CD4-positive, CD25-positive, alpha-beta regulatory T cell (primary cell): ENCODE measurements around the gene AURKA. TPM values are rescaled to one million over a fixed set of nuclear protein-coding genes. Genes with fewer than 3 reads are reported as not detected.

Source experiments
- ATAC-seq, 2 donors: fragments of 150-1000 bp; cut with Tn5 transposase; one replicate each; pipeline ENCODE4 v1.10.0; 2021; ENCODE audit warnings: low read depth in 2 of 2, moderate number of reproducible peaks in 2 of 2, moderate library complexity in 1 of 2
- DNase-seq, 3 donors: peaks; one replicate each; pipeline versions ENCODE4 v3.0.0 to v3.0.0-alpha.2; 2012 to 2022; ENCODE audit warnings: mixed read lengths in 1 of 3
- H3K27ac ChIP-seq: one replicate; pipeline ENCODE4 v1.7.0; 2013; ENCODE audit warnings: mild to moderate bottlenecking, low read length; ENCODE audit not compliant: insufficient read depth, poor library complexity, severe bottlenecking
- H3K27me3 ChIP-seq: one replicate; pipeline ENCODE4 v1.7.0; 2013; ENCODE audit warnings: low read length; ENCODE audit not compliant: control insufficient read depth, insufficient read depth
- H3K36me3 ChIP-seq: one replicate; pipeline ENCODE4 v1.7.0; 2013; ENCODE audit warnings: mild to moderate bottlenecking, low read length, moderate library complexity; ENCODE audit not compliant: control insufficient read depth, insufficient read depth
- H3K4me1 ChIP-seq: 2 replicates; pipeline ENCODE4 v1.7.0; 2013; ENCODE audit warnings: mild to moderate bottlenecking, low read length; ENCODE audit not compliant: insufficient read depth, control insufficient read depth, poor library complexity, severe bottlenecking
- H3K4me3 ChIP-seq: one replicate; pipeline ENCODE4 v1.7.0; 2013; ENCODE audit warnings: low read depth, mild to moderate bottlenecking, low read length, moderate library complexity
- H3K9me3 ChIP-seq, 2 experiments: 1 replicate in 1 of 2; 2 replicates in 1 of 2; pipeline ENCODE4 v1.7.0; 2013; ENCODE audit warnings: low read length in 2 of 2, mild to moderate bottlenecking in 1 of 2, moderate library complexity in 1 of 2; ENCODE audit not compliant: control insufficient read depth in 2 of 2
- H3K27ac Mint-ChIP-seq, 3 donors: one replicate each; pipeline ENCODE4 v1.8.0; 2020 to 2022; ENCODE audit warnings: mild to moderate bottlenecking in 3 of 3, mixed read lengths in 3 of 3, moderate library complexity in 2 of 3
- H3K27me3 Mint-ChIP-seq: one replicate; pipeline ENCODE4 v1.8.0; 2022; ENCODE audit warnings: mild to moderate bottlenecking, mixed read lengths
- H3K36me3 Mint-ChIP-seq: one replicate; pipeline ENCODE4 v1.8.0; 2020; ENCODE audit warnings: mixed read lengths
- H3K4me1 Mint-ChIP-seq, 4 donors: one replicate each; pipeline ENCODE4 v1.8.0; 2020 to 2022; ENCODE audit warnings: mixed read lengths in 4 of 4, mild to moderate bottlenecking in 1 of 4
- H3K4me3 Mint-ChIP-seq, 4 donors: one replicate each; pipeline ENCODE4 v1.8.0; 2020 to 2022; ENCODE audit warnings: mild to moderate bottlenecking in 4 of 4, mixed read lengths in 4 of 4, moderate library complexity in 3 of 4
- H3K9me3 Mint-ChIP-seq, 7 donors: one replicate each; pipeline ENCODE4 v1.8.0; 2020 to 2022; ENCODE audit warnings: mixed read lengths in 7 of 7, mild to moderate bottlenecking in 3 of 7, moderate library complexity in 2 of 7
- polyA plus RNA-seq, 4 donors: library from polyadenylated mRNA; unstranded; fragments of 300-500 nt; fragmentation: Illumina TruSeq; gene quantifications; one replicate each; pipeline ENCODE4 v1.2.3, GENCODE V29; 2021
- total RNA-seq: library from RNA; stranded (reverse); gene quantifications from one replicate; pipeline ENCODE4 v1.2.3, GENCODE V29; 2022

Gene AURKA
- total and polyA plus RNA-seq, 5 donors from 2014 or later = 2.1 to 4.2 (median 3.6) TPM

DNA sequence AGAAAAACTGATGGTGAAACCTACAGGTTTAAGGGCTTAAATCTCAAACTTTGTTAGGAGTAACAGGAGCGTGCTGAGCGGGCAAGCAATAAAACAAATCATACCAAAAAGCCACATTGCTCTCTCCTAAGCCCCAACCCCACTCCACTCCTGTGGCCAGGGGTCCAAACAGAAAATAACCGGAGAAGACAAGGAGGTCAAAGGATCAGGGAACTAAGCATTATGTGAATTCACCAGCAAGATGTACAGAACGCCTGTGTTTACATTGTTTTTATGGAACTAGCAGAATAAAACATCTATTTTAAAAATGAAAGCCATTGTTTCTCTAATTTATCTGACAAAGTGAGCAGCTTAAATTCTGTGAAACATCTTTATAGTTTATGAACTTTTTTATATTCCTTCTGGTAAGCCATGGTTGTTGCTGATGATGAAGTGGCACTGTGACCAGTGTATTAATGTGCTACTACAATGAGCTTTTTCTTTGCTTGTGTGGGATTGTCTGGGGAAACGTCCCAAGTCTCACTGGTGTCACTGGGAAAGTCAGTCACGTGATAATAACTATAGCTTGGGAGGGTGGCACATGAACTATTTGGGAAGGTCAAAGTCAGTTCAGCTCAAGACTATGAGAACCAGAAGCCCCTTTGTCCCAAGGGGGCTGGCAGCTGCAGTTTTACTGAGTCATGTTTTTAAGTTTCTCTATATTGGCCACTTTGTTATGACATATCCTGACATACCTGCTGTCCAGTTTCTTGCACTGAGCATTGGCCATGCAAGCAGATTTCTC lies 23.5 kb downstream of the AURKA start:
- Mint-ChIP-seq H3K9me3 (no peaks in the 10 kb centered on the region), H3K4me3 (no peak overlapping the region), H3K36me3 (peaks cover 39% of the 10 kb centered on the region), H3K27ac (peak overlapping the region in 1 of 3 donors; percentile 31), H3K4me1 (peaks cover 6 to 12% (median 8%) of the 10 kb centered on the region in 4 donors), H3K27me3 (no peaks in the 10 kb centered on the region)
- H3K4me1 ChIP-seq = peaks cover 9% of the 10 kb centered on the region
- H3K9me3 ChIP-seq = no peaks in the 10 kb centered on the region
- no peak overlapping the region for H3K4me3 ChIP-seq
- peaks cover 23% of the 10 kb centered on the region for H3K36me3 ChIP-seq
- no peaks in the 10 kb centered on the region for H3K27me3 ChIP-seq
- no peak overlapping the region for H3K27ac ChIP-seq
- no peak for ATAC-seq
- DNase-seq = no peak

DNA sequence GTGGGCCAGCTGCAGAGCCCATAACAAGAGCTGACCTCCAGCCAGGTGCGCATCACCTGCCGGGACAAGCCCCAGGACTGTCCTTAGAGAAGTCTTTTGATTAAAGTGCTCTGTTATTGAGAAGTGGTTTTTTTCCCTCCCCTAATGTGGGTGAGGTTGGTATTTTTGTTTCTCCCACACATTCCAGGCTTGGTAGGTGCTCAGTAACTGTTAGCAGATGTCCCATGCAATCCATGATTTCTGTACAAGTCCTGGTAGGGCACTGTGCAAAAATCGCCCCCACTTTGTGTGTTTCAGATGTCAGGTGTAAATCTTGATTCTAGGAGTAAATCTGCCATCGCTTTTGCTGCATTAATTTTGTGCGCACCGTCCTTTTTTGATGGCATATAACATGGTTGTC lies 28.5 kb downstream of the AURKA start:
- Histone ChIP-seq H3K36me3 (peaks cover 21% of the 10 kb centered on the region), H3K27me3 (no peaks in the 10 kb centered on the region), H3K4me1 (peaks cover 9% of the 10 kb centered on the region), H3K9me3 (no peaks in the 10 kb centered on the region), H3K4me3 (no peak overlapping the region), H3K27ac (no peak overlapping the region)
- peaks cover 27% of the 10 kb centered on the region for H3K36me3 Mint-ChIP-seq
- H3K27me3 Mint-ChIP-seq = no peaks in the 10 kb centered on the region
- H3K9me3 Mint-ChIP-seq = no peaks in the 10 kb centered on the region
- no peak for ATAC-seq
- no peak overlapping the region for H3K4me3 Mint-ChIP-seq
- no peak for DNase-seq
- H3K4me1 Mint-ChIP-seq = peaks cover 5 to 26% (median 19%) of the 10 kb centered on the region in 4 donors
- no peak overlapping the region for H3K27ac Mint-ChIP-seq

DNA sequence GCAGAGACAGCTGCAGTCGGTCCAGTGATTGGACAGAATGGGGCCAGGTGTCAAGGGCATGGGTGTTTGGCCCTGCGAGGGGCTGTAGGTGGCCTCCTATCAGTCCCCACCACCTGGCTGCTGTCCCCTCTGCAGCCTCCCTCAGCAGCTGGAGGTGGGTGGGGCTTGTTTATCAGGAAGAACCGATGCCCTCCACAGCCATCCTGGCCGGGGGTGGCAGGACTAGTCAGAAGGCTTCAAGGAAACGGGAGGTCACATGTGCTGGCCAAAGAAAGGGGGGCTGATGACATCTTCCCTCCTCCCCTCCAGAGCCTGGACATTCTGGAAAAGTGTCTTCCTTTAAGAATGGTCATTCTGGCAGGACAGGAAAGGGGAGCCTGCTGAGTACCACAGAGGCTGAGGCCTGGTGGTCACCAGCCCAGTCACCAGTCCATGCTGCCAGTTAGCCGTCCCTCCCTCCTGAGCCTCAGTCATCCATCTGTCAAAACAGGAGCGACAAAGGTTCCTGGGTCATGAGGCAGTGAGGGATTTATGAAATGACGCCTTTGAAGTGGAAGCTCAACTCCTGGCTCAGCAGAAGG lies 29.1 kb downstream of the AURKA start:
- no peak for DNase-seq
- H3K27ac Mint-ChIP-seq = no peak overlapping the region
- H3K27ac ChIP-seq = no peak overlapping the region

DNA sequence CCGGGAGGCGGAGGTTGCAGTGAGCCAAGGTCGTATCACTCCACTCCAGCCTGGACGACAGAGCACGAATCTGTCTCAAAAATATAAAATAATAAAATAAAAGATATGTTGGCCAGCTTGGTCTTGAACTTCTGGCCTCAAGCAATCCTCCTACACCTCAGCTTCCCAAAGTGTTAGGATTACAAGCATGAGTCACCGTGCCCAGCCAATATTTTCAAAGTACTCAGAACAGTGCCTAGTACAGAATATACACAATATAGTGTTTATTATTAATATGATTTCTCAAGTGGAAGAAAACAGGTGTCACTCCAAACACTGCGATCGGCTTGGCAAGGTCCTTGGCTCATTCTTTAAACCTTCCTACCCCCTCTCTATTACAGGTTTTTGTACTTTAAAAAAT lies 30.1 kb downstream of the AURKA start:
- H3K27me3 Mint-ChIP-seq = no peaks in the 10 kb centered on the region
- H3K4me3 ChIP-seq = no peak overlapping the region
- no peak overlapping the region for H3K27ac ChIP-seq
- peak overlapping the region in 1 of 4 donors; percentile 15 for H3K4me3 Mint-ChIP-seq
- H3K4me1 ChIP-seq = peaks cover 9% of the 10 kb centered on the region
- ATAC-seq = no peak
- H3K36me3 Mint-ChIP-seq = peaks cover 16% of the 10 kb centered on the region
- no peak for DNase-seq
- no peaks in the 10 kb centered on the region for H3K9me3 ChIP-seq
- no peaks in the 10 kb centered on the region for H3K9me3 Mint-ChIP-seq
- peaks cover 18% of the 10 kb centered on the region for H3K36me3 ChIP-seq
- peaks cover 5 to 32% (median 22%) of the 10 kb centered on the region in 4 donors for H3K4me1 Mint-ChIP-seq
- no peaks in the 10 kb centered on the region for H3K27me3 ChIP-seq
- H3K27ac Mint-ChIP-seq = no peak overlapping the region

More for the DNA sequence above, 29.1 kb downstream of the AURKA start:
- no peak overlapping the region for H3K4me3 ChIP-seq
- H3K4me1 ChIP-seq = peaks cover 9% of the 10 kb centered on the region
- H3K36me3 Mint-ChIP-seq = peaks cover 23% of the 10 kb centered on the region
- H3K9me3 ChIP-seq = no peaks in the 10 kb centered on the region
- H3K27me3 Mint-ChIP-seq = no peaks in the 10 kb centered on the region
- peaks cover 21% of the 10 kb centered on the region for H3K36me3 ChIP-seq
- H3K4me1 Mint-ChIP-seq = peaks cover 5 to 29% (median 22%) of the 10 kb centered on the region in 4 donors
- H3K4me3 Mint-ChIP-seq = peak overlapping the region in 1 of 4 donors; percentile 54
- no peaks in the 10 kb centered on the region for H3K27me3 ChIP-seq
- no peaks in the 10 kb centered on the region for H3K9me3 Mint-ChIP-seq
- no peak for ATAC-seq

DNA sequence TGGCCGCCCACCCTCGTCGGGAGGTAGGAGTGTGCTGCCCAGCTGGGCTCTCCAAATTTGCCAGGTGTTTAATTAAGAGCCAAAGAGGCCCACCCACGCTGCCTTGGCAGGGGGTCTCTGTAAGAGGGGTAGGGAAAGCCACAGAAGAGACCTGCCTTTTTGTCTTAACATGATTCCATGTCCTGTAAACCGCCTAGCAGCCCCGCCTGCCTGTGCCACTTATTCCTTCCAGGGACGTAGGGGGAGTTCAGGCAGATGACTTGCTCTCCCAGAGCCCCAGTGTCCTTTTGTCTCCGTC lies 31.2 kb downstream of the AURKA start:
- H3K4me3 Mint-ChIP-seq = peak overlapping the region; percentile 49 to 89 (median 75)
- peaks cover 8% of the 10 kb centered on the region for H3K36me3 Mint-ChIP-seq
- peaks cover 5 to 32% (median 22%) of the 10 kb centered on the region in 4 donors for H3K4me1 Mint-ChIP-seq
- Histone ChIP-seq H3K27me3 (no peaks in the 10 kb centered on the region), H3K4me1 (peaks cover 9% of the 10 kb centered on the region), H3K4me3 (no peak overlapping the region), H3K27ac (no peak overlapping the region), H3K9me3 (no peaks in the 10 kb centered on the region), H3K36me3 (peaks cover 8% of the 10 kb centered on the region)
- ATAC-seq (no peak), DNase-seq (no peak)
- no peaks in the 10 kb centered on the region for H3K9me3 Mint-ChIP-seq
- no peaks in the 10 kb centered on the region for H3K27me3 Mint-ChIP-seq
- H3K27ac Mint-ChIP-seq = no peak overlapping the region

DNA sequence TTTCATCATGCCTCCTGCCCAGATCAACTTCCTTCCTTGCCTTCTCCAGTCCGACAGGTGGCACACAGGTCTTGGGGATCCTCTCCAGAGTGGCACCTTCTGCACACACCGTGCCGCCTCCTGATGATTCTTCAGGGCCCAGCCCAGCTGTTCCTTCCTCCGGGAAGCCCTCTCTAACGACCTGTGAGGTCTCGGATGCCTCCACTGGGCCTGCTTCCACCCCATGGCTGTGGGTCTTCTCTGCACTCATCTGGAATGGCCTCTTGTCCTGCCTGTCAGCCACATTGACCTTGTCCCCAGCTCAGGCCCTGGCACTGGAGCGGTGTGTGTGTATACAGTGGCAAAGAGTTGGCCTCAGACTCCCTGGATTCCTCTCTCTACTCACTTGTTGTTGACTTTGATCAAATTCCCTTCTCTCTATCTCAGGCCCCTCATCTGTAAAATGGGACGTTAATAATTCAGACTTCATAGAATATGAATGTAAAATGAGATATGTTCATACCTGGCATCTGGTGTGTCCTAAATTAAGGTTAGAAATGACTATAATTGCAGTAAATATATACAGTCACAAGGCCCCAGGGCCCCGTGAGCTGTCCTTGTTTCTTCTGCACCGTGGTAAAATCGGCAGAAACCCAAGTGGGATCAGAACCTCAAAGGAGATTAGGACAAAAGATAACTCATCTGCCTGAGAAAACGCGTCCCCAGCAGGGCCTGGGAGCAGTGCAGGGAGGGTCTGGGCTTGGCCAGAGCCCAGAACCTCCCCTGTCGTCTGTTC lies 31.7 kb downstream of the AURKA start:
- Mint-ChIP-seq H3K4me3 (peak overlapping the region; percentile 77 to 91 (median 89)), H3K36me3 (peaks cover 5% of the 10 kb centered on the region), H3K27ac (peak overlapping the region; percentile 62 to 86 (median 84)), H3K4me1 (peaks cover 5 to 32% (median 22%) of the 10 kb centered on the region in 4 donors), H3K9me3 (no peaks in the 10 kb centered on the region), H3K27me3 (no peaks in the 10 kb centered on the region)
- peaks cover 9% of the 10 kb centered on the region for H3K4me1 ChIP-seq
- no peaks in the 10 kb centered on the region for H3K27me3 ChIP-seq
- peak overlapping the region; percentile 76 for H3K4me3 ChIP-seq
- DNase-seq (no peak), ATAC-seq (no peak)
- no peaks in the 10 kb centered on the region for H3K9me3 ChIP-seq
- H3K36me3 ChIP-seq = peaks cover 3% of the 10 kb centered on the region
- H3K27ac ChIP-seq = no peak overlapping the region

DNA sequence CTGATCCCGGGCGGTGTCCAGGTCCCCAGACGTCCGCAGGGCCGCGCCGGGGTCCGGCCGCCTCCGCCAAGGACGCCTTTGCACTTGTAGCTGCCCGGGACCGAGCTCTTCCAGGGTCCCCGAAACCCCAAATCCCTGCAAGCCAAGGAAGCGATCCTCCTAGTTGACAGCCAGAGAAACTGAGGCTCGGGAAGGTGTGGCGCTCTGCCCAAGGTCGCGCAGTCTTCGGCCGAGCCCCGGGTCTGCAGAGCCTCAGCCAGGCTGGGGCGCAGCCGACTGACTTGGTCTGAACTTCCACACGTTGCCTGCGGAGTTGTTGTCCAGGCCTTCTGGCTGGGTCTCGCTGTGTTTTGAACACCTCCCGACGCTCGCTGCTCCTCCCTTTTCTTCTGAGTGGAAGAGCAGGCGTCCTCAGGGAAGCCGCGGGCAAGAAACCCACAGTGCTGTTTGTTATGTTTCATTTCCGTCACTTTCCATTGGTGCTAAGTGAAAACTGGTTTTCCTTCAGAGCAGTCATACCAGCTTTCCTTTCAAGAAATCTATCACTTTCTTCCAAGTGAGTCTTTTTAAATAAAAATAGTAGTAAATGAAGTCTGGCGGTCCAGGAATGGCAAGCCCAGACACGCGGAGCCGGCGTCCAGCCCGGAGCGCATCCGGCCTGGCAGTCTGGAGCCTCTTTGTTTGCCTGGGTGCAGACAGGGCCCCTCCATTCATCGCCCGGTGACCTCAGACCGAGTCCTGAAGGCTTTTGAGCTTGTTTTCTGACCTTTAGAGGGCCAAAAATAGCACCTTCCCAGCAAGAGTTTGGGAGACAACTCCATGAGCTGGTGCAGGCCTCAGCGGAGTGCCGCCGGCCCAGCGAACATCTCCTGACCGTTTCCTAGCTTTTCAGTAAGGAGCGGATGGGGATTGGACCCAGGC lies 32.5 kb downstream of the AURKA start:
- no peaks in the 10 kb centered on the region for H3K9me3 Mint-ChIP-seq
- Histone ChIP-seq H3K27me3 (no peaks in the 10 kb centered on the region), H3K27ac (no peak overlapping the region), H3K9me3 (no peaks in the 10 kb centered on the region), H3K4me1 (peaks cover 9% of the 10 kb centered on the region), H3K36me3 (no peaks in the 10 kb centered on the region), H3K4me3 (peak overlapping the region; percentile 76)
- no peaks in the 10 kb centered on the region for H3K27me3 Mint-ChIP-seq
- peak in 2 of 3 donors; percentile 2 to 25 for DNase-seq
- H3K27ac Mint-ChIP-seq = peak overlapping the region; percentile 62 to 86 (median 76)
- peaks cover 5% of the 10 kb centered on the region for H3K36me3 Mint-ChIP-seq
- ATAC-seq = no peak
- H3K4me3 Mint-ChIP-seq = peak overlapping the region; percentile 89 to 92 (median 90)
- H3K4me1 Mint-ChIP-seq = peaks cover 5 to 32% (median 22%) of the 10 kb centered on the region in 4 donors
